GM19023 (cell line): ENCODE data around the gene BRAT1.

Source experiments
- ATAC-seq: cut with Tn5 transposase; IDR thresholded peaks from one replicate; pipeline ENCODE4 v1.9.1; 2021; ENCODE audit warnings: mild to moderate bottlenecking, moderate library complexity; ENCODE audit not compliant: unreplicated experiment

Gene BRAT1

DNA sequence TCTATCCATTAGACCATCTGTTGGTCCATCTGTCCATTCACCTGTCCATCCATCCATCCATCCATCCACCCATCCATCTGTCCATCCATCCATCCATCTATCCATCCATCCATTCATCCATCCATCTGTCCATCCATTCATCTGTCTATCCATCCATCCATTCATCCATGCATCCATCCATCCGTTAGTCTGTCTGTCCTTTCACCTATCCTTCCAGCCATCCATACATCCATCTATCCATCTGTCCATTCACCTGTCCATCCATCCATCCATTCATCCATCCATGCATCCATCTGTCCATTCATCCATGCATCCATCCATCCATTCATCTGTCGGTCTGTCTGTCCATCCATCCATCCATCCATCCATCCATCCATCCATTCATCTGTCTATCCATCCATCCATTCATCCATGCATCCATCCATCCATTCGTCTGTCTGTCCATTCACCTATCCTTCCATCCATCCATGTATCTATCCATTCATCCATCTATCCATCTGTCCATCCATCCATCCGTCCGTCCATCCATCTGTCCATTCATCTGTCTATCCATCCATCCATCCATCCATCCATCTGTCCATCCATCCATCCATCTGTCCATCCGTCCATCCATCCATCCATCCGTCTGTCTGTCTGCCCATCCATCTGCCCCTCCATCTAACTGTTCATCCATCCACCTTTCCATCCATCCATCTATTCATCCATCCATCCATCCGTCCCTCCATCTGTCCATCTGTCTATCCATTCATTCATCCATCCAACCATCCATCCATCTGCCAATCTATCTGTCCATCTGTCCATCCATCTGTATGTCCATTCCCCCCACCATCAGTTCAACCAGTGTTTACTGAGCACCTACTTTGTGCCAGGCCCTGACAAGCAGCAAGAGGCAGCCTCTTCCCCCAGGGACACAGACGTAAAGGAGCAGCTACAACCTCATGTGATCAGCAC lies 40.6 kb downstream of the BRAT1 start:
- ATAC-seq, result no peak

DNA sequence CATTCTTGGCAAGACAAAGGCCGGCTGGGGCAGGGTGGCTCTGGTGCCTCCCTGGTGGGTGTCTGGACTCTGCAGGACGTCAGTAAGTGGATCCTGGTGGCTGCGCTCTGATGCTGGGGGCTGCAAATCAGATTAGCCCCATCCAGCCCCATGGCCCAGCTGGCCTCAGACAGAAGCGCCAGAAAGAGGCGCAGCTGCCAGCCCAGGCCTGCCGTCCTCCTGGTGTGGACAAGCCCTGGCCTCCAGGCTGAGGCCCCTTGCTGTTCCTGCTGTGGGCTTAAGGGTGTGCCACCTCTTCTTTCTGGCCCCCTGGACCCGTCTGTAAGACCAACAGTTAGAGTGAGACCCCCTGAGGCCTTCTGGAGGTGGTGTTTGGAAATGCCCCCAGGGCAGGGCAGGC lies 41.6 kb downstream of the BRAT1 start:
- no peak for ATAC-seq

DNA sequence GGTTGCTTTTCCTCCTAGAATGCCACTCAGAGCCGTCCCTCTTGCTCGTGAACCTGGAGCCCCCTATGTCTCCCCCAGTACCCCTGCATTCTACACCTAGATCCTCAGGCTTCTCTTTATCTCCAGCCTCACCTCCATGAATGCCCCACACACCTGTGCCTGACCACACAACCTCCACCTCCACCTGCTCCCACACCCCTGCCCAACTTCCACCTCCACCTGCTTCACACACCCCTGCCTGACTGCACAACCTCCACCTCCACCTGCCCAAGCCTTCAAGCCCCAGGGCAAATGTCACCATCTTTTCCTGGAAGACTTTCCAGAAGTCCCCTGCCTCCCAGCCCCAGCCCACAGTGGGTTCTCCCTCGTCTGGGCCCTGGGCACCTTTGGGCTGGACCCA lies 42.6 kb downstream of the BRAT1 start:
- ATAC-seq, result no peak

DNA sequence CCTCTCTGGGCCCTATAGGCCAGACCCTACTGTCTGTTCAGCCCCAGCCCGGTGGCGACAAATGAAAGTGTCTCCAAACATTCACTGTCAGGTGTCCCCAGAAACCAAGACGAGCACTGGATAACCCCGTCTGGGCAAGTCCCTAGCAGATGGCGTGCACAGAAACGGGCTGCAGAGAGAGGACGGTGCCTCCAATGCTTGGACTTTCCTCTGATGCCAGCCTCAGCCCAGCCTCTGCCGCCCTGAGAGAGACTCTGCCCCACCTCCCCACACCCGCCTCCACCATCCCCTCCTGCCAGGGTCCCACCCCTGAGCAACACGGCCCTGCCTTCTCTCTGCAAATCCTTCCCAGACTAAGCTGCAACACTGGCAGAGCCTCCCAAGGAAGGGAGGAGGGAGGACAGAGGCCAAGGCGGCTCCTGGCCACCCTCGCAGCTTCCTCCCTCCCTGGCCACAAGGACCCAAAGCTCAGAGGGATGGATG lies 43.1 kb downstream of the BRAT1 start:
- ATAC-seq, result no peak

DNA sequence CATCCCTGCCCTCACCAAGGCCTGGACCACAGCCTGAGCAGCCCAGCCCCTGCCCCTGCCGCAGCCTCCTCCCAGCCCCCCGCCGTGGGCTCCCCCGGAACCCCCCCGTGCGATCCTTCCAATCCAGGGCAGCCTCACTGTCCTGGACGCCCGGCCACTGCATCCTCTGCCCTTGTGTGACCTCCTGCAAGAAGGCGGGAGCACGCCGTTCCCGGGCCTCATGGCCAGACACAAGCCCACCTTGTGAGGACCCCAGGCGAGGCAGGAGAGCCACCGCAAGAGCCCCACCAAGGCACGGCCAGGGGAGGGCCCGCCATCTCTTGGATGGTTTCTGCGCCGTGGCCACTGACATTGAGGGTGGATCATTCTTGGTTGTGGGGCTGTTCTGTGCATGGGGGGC lies 43.6 kb downstream of the BRAT1 start:
- ATAC-seq, result no peak

DNA sequence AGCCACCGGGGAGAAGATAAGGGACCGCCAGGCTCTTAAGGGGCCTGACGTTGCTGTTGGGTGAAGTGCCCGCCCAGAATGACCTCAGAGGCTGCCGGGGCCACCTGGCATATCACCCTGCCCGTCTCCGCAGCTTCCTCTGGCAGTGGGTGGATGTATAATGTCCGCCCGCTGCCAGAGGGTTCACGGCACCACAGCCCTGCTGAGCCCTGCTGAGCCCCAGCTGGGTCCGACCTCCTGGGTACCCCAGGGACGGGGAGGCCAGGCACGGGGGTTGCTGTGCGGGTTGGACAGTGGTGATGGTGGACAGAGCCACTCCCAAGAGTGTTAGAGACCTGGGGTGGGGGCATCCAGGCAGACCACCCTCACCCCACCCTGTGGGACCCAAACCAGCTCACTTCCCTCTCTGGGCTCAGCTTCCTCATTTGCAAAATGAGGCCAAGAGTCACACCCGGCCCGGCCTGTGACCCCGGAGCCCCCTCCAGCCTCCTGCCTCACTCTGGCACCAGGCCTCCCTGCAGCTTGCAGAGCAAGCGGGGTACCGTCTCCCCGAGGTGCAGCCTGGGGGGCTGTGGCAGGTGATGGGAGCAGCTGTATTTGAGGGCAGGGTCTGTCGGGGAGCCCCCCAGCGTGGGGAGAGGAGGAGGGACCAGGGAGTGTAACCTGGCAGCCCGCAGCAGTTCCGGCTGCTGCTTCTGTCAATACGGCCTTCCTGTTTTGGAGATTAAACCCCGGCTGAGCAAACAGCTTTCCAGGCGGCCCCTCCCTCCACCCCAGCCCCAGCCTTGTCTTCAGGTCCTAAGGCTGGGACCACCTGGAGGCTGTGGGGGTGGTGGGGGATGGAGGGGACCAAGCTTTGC lies 44.2 kb downstream of the BRAT1 start:
- ATAC-seq, result no peak

DNA sequence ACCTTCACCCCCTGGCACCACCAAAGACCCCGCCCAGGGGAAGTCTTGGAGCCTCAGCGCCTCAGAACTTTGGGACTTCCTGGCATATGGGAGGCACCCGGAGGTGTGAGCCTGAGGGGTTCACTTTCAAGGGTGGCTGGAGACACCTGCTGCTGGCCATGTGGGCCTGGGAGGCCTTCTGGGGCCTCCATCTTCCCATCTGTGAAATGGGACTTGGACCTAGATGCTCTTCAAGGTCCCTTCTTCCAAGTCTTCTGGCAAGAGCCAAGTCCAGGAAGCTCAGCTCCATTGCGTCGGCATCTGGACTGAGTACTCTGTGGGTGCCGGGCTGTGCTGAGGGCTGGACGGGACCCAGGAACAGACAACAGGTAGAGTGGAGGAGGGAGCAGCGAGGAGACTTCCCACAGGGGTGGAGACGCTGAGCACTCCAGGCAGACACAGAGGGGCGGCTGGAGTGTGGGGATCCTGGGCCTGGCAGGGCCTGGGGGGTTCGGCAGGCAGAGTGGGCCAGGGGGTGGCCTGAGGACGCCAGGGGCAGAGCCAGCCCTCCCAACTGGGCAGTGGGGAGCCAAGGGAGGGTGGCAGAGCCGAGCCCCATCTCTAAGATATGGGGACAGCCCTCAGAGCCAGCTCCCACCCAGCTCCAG lies 45.1 kb downstream of the BRAT1 start:
- ATAC-seq, result no peak

DNA sequence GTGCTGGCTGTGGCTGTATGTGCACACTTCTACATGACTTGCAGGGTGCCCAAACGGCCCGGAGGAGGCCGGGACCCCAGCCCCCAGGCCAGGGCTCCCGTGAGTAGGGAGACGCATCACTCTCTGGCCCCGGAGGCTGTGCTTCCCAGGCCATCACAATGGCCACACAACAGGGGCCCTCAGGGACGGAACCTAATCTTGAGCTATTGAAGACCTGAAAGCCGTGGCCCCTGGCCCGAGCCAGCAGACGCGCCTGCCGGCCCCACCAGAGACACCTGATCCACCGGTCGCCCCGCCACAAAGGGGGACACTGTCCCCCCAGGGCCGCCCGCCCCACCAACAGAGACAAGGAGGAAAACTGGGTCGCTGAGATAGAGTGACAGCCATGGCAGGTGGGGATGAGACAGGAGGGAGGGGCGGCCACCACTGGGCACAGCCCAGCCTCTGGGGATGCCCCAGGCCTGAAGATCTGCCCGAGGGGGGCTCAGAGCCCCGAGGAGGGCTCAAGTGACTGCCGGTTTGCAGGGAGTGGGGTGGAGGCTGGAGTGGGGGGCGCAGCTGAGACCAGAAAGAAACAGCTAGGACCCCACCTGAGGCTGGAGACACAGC lies 45.9 kb downstream of the BRAT1 start:
- no peak for ATAC-seq

DNA sequence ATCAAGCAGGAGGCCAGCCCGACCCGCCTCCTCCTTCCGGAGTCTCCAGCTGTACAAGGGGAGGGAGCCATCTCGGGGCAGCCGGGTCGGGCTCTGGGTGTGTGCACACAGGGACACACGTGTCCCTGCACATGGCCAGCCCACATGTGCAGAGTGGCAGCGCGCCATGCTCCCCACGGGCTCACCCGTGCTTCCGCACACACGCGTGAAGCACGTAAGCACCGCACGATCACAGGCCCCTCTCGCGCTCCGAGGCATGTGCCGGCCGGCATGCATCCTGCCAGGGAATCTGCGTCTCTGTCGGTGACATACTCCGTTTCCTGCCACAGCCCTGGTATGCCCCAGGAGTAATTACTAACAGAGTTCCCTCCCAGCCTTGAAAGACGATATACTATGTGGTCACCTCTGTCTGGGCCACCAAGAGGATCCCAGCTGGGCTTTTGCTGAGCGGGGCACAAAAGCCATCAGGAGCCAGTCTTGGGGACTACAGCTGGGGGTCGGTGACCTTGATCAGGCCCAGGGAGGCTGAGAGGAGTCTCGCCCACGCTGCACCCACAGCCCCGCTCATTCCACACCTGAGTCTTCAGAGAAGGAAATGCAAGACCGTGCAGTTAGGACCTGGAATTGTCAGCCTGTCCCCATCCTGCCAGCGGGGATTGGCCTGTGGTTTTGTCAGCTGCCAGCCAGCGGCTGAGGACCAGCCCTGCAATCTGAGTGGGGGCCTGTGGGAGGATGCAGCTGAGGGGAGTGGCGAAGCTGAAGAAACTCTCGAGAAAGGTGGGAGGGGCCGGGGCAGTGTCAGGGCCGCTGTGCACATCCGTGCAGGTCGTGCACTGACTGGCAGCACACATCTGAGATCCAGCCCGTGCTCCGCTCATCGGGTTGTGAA lies 46.8 kb downstream of the BRAT1 start:
- ATAC-seq, result peak; percentile 46

DNA sequence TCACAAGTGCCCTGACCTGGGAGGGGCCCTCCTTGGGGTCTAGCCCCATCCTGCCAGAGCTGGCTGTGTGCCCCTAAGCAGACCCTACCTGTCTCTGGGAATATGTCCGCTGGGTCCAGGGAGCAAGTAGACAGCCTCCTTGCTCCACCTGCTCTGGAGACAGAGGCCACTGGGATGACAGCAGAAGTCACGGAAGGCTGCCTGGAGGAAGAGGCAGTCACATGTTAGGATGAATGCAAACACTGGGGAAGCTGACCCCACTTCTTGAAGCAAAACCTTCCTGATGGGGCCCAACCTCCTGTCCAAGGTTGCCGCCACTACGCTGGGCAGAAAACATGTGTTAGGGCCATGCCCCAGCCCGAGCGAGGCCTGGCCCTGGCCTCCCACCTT lies 47.4 kb downstream of the BRAT1 start:
- no peak for ATAC-seq

DNA sequence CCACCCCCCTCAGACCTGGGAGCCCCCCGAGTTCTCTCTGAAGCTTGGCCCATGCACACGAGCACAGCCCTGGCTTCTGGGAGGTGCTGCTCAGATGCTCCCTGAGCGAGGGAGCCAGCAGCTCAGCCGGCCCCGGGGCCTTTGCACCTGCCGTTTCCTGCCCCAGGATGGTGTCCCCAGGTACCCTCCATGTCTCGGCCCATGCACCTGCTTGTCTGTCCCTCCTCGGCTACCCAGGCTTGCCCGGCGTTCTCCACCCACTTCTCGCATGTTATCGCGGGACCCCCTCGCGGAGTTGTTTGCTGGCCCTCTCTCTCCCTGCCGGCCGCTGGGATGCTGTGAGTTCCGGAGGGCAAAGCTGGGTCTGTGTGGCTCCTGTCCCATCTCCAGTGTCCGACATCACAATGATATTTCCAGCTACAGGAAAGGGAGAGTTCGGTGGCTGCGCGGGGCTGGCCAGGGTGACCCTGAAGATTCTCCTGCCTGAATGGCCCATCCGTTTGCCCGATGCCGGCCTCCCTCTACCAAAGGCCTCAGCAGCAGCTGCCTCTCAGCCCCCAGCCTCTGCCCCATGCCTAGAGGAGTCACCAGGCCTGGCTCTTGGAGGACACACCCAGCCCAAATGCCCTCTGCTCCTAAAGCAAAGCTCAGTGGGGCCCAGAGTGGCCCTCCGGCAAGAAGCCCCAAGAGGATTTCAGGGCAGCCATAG lies 48.0 kb downstream of the BRAT1 start:
- no peak for ATAC-seq

DNA sequence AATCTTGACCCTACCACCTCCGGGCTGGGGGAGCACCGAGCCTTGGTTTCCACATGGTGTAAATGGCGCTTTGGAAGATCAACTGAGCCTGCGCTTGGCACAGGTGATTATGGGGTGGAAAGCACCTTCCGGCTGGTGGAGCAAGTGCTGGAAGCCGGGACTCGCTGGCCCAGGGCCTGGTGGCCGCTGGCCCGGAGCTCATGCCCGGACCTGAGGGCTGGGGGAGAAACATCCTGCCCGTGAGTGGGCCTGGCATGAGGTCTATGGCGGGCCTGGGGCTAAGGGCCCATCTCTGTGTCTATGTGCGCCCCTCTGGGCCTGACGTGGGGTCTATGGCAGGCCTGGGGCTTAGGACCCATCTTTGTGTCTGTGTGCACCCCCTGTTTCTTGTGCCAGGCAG lies 49.9 kb downstream of the BRAT1 start:
- ATAC-seq, result no peak

DNA sequence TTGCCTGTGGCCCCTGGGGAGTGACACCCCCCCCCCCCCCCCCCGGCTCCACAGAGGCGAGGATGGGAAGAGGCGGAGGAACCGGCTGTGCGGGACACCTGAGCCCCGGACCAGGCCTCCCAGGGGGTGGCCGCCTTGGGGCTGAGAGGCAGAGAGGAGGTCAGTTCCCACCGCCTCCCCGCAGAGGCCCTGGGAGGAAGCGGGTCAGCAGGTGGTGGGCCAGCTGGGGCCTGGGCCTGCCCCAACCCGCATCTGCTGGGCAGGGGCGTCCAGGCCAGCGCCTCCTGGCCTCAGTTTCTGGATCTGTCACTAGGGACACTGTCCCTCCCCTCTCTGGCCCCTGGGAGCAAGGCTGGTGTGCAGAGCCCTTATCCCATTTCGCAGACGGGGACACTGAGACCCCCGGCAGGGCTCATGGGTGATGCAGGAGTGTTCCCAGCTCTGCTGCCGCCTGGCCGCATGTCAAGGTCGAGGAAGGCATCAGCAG lies 50.4 kb downstream of the BRAT1 start:
- ATAC-seq, result no peak

DNA sequence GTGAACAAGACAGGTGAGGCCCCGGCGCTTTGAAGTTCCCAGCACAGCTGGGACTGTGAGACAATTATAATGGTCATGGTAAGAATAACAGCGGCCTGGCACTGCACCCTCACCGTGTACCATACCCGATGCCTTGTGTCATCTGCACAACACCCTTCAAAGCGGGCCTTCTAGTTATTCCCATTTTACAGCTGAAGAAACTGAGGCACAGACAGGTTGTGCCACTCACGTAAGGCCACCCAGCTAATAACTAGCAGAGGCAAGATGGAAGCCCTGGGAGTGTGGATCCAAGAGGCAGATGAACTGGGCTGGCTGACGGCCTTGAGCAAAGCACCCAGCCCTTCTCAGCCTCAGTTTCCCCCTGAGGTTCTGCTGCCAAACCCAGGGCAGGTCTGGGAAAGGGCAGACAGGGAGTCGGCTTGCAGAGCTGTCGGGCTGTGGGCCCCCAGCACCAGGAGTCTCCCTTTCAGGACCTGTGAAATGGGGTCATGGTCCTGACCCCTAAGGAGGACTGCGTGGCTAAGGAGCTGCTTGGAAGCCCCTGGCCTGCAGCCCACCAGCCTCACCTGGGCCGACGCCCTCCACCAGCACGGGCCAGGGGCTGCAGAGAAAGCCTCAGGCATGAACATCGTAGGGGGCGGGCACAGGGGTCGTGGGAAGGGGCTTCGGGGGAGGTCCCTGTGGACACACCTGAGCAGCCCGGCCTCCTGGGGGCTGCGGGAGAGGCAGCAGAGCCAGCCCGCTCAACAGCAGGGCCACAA lies 51.0 kb downstream of the BRAT1 start:
- ATAC-seq, result no peak

DNA sequence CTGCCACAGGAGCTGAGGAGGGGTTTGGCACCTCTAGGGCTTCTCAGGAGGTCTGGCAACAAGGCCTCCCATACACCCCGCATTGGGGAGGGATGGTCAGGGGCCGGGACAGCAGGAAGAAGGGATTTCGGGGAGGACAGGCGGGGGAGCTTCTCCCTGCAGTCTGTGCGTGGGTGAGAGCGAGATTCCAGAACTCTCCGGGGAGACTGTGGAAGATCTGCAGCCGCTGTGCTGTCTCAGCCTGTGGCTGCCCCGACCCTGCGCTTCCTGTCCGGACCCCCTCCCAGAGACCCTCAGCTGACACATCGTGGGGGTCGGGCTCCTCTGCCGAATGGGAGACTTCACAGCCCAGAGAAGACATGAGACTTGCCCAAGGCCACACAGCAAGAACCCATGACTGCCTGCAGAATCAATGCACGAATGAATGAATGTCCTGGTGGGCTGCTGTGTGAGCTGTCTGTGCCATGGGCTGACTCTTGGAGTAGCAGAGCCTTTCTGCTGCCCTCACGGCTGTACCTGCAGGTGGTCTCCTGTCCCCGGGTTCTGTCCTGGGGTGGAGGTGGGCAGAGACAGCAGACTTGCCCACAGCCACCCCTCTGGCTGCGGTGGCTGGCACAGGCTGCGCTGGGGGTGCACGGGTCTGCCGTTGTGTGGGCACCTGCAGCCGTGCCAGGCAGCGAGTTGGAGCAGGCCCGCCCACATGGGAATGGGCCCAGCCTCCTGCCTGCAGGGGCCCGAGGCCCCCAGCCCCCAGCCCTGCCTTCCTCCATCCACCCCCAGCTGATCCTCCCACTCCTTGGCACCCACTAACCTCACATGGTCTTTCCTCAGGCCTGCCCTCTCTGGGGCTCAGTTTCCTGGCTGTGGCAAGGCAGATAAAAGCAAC lies 52.0 kb downstream of the BRAT1 start:
- no peak for ATAC-seq

DNA sequence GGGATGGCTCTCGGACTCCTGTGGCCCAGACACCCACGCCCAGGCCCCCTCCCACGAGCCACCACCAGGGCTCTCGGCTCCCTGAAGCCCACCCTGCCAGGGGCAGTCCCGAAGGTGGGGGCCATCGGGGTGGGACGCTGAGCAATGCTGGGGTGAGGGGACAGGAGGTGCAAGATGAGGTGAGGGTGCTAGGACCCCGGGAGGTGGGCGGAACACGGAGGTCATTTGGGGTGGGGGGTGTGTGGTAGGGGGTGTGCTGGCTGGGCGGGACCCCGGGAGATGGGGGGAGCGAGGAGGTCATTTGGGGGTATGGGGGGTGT lies 52.7 kb downstream of the BRAT1 start:
- no peak for ATAC-seq

DNA sequence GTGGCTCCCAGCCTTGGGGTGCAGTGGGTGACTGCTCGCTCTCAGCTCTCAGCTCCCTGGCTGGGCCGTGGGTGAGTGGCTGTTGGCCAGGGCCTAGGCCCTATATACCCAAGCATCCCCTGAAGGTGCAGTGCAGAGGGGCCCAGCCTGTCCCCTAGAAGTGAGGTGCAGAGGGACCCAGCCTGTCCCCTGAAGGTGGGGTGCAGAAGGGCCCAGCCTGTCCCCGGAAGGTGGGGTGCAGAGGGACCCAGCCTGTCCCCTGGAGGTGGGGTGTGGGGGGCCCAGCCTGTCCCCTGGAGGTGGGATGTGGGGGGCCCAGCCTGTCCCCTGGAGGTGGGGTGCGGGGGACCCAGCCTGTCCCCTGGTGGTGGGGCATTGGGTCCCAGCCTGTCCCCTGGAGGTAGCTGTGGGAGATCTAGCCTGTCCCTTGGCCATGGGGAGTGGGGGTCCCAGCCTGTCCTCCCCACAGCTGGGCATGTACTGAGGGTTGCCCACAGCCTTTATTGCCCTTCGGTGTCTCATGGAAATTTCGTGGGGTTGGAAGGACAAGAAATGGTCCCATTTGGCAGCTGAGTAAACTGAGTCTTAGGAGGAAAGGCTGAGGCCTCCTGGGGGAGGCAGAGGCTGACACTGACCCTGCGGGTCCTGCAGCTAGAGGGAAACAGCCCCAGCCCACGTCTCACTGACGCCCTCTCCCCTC lies 53.2 kb downstream of the BRAT1 start:
- no peak for ATAC-seq
